ENCODE measurements around the gene TET1.

DNA sequence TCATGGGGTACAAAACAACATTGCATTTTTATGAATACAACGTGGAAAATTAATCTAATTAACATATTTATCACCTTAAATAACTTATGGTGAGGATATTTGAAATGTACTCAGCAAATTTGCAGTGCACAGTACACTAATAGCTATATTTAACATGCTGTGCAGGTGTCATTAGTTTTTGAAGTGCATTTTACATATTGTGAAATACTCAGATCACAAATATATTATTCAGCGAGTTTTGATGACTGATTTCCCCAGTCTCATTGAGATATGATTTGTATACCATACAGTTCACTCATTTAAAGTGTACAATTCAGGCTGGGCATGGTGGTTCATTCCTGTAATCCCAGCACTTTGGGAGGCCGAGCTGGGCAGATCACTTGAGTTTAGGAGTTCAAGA, 59.5 kb downstream of the TET1 start:
- TF ChIP-seq CTCF (IDR thresholded peaks at IDR 0.05) (no peak), POLR2A (IDR thresholded peaks at IDR 0.05) (no peak), POLR2AphosphoS5 (IDR thresholded peaks at IDR 0.05) (no peak), EP300 (IDR thresholded peaks at IDR 0.05) (no peak)
